Measurements from ENCODE around the gene CARNS1.

DNA sequence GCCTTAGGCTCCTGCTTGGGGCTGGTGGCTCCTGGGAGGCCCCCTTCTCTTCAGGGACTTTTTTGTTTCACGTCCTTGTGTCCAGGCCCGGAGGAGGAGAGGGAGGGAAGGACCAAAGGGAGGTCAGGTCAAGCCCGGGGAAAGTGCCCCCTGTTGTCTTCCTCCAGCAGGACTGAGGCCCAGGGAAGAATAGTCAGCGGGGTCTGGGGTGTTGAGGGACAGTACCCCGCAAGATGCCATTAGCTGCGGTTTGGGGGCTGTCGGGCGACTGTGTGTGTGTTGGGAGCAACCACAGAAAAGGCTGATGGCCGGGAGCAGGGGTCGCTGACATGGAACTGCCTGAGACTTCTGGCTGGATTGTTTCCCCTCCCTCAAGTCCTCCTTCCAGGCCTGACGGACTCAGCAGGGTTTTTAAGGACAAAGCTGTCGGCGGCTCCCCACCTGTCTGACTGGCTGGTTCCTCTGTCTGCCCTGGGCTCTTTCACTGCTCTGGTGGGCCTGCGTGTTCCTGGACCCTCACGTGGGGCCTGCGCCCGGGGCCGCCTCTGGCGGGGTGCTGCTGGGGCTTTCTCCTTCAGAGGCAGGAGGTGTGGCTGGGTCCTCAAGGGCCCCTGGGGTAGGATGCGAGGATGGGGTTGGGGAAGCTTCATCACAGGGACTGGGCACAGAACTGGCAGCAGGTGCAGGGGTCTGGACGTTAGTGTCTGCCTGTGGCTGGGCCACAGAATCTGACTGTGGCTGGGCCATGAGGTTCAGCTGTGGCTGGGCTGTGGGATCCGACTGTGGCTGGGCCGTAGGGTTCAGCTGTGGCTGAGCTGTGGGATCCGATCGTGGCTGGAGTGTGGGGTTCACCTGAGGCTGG lies 35.5 kb downstream of the CARNS1 start:
- TF ChIP-seq, protein P1, sequence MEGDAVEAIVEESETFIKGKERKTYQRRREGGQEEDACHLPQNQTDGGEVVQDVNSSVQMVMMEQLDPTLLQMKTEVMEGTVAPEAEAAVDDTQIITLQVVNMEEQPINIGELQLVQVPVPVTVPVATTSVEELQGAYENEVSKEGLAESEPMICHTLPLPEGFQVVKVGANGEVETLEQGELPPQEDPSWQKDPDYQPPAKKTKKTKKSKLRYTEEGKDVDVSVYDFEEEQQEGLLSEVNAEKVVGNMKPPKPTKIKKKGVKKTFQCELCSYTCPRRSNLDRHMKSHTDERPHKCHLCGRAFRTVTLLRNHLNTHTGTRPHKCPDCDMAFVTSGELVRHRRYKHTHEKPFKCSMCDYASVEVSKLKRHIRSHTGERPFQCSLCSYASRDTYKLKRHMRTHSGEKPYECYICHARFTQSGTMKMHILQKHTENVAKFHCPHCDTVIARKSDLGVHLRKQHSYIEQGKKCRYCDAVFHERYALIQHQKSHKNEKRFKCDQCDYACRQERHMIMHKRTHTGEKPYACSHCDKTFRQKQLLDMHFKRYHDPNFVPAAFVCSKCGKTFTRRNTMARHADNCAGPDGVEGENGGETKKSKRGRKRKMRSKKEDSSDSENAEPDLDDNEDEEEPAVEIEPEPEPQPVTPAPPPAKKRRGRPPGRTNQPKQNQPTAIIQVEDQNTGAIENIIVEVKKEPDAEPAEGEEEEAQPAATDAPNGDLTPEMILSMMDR (IDR thresholded peaks at IDR 0.05) = no peak
- TF ChIP-seq POLR2A (IDR thresholded peaks at IDR 0.05) = no peak
